HG02571 (cell line): ENCODE data around the gene RBMX2.
"Not testable (repeated sequence)": the region's sequence is repeated elsewhere in the genome, so short reads cannot be mapped to it uniquely, and the experiment has no call there.

ENCODE experiments used
- ATAC-seq: cut with Tn5 transposase; IDR thresholded peaks from one replicate; pipeline ENCODE4 v1.9.1; 2021; ENCODE audit warnings: mild to moderate bottlenecking, moderate library complexity; ENCODE audit not compliant: unreplicated experiment

The RBMX2 gene, protein sequence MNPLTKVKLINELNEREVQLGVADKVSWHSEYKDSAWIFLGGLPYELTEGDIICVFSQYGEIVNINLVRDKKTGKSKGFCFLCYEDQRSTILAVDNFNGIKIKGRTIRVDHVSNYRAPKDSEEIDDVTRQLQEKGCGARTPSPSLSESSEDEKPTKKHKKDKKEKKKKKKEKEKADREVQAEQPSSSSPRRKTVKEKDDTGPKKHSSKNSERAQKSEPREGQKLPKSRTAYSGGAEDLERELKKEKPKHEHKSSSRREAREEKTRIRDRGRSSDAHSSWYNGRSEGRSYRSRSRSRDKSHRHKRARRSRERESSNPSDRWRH

DNA sequence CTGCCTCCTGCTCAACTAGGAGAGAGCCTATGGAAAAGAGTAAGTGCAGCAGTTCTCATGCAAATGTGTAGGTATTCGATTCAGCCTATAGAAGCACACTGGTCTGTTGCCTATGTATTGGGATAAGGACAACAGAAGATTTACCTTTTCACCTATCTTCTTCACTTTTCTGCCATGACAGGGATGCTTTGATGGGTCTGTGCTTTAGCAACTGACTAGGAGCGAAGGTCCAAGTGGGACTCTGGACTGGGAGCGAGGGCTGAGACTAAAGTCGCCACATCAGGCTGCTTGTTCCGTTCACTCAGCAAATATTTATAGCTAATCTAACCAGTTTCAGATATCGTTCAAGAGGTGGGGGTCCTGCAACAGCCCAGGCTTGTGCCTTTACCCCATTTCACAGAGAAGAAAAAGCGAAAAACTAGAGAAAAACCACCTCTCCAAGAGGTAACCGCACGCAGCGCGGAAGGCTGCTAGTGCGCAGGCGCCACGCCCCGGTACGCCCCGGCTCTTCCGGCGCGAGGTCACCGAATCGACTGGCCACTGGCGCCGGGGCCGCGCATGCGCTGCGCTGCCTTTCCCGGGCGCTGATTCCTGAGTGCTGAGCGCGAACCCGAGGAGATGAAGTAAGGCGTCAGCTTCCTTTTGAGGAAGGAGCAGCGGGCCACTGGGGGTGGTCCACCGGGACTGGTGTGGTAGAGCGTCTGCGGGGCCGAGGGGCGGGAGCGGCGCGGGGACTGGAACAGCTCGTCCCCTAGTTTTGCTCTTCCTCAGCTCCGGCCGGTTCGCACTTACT, at the start of gene RBMX2:
Gene RBMX2, plus strand, starts transcription at position 573 of the 793 bp plus-strand sequence. Its CDS starts 46 bp downstream, at position 619.
- ATAC-seq: peak; percentile 94

GRCh38 chrX:130352050-130352449, 49.7 kb upstream of the RBMX2 start:
- not testable (repeated sequence) for ATAC-seq

GRCh38 chrX:130376077-130376476, 25.7 kb upstream of the RBMX2 start:
- ATAC-seq: no peak

DNA sequence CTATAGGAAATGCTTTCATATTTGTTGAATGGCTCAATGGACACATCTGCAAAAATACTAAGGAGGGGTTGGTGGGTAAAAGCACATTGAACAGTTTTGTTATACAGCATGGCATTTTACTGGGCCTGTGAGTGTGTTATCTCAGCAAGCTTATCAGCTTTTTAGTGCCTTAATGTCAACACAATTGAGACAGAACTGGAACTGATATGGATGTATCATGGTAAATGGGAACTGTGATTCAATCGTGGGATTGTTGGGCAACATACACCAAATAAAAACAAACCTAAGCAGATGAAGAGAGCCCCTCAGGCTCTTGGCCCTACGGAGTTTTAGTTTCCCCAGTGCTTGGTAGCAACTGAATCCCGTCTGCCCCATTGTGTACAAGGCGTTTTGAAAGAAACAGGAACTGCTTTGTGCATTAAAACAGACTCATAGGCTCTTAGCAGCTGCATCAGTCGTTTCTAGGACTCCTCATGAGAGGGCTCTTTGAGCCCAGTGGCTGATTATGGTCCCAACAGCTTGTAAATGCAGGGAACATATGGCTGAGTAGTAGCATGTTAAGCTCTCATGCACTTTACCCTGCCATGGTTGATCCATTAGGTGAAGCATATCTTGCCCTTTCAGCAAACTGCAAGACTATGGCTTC, 23.6 kb upstream of the RBMX2 start:
- no peak for ATAC-seq

DNA sequence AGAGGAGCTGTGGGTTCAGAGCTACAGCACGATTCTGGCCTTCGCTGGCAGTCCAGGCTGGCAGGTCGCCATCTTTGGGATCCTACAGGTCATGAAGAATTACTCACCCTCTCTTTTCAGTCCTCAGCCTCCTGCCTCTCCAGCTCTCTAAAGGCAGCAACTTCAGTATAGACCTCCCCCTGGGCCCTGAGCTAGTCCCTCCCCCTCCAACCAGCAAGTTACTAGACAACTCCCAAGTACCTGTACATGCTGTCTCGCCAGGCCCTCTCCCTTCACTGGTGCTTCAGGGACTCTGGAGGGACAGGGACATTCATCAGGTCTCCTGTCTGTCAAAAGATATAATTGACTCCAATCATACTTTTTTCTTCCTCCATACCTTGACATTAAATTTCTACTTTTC, 16.3 kb upstream of the RBMX2 start, which contains the start of gene GPR119:
Gene GPR119, minus strand, starts transcription at position 155 of the 400 bp plus-strand sequence. CDS start 227 bp downstream, outside the sequence.
- ATAC-seq: no peak

DNA sequence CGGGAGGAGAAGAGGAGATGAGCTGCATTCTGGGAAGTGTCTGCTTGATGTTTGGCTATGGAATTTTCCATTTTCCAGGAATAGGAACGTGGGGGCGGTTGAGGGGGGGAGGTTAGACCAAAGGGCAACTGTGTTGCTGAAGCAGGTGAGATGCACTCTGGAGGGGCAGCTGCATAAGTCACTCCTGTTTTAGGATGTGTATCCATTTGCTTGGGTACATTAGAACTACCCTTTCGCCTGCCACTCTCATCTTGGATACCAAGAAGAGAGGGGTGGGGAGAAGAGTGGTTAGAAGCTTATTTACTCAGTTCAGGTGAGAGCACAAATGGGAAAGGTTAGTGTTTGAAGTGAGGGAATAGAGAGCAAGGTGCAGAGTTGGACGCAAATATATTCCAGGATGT, 15.4 kb upstream of the RBMX2 start:
- no peak for ATAC-seq

DNA sequence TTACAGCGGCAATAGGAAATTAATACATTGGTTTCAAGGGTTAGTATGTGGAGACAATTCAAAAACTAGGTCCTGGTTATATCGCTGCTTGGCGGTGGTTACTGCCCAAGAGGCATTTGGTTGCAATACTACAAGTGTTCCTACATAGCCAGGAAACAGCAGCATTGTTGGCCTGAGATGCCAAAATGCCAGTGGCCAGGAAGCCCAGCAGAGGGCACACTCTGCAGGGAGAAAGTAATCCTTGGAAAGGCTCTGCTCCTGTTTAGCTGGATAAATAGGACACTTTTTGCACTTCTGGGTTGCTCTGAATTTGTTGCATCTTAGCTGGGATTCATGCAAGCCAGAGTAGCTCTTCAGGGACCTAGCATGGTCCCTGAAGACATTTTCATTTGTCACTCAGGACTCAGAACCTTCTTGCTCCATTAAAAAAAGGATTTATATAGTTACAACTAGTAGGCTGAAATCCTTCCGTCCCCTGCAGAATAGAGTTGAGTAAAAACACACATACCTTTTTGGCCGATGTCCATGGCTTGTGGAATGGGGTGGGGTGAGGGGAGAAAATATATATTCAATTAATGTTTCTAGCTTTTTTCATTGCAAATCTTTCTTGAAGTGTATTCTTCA, 8.2 kb upstream of the RBMX2 start:
- no peak for ATAC-seq

DNA sequence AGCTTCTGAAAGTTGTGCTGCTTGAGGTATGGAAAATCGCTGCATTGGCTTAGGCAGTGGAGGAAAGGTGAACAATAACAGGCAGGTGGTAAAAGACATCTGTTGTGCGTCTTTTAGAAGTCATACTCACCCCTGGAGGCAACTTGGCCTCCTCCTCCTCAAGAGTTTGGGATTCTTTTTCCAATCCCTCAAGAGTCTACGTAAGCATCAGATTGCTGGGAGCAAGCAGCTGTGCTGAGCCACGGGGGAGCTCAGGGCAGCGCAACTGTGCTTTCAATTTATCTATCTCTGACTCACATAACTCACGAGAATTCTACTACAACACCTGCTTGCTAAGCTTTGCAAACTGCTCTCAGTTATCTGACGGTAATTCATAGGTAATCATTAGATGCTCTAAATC, 6.4 kb upstream of the RBMX2 start:
- no peak for ATAC-seq

DNA sequence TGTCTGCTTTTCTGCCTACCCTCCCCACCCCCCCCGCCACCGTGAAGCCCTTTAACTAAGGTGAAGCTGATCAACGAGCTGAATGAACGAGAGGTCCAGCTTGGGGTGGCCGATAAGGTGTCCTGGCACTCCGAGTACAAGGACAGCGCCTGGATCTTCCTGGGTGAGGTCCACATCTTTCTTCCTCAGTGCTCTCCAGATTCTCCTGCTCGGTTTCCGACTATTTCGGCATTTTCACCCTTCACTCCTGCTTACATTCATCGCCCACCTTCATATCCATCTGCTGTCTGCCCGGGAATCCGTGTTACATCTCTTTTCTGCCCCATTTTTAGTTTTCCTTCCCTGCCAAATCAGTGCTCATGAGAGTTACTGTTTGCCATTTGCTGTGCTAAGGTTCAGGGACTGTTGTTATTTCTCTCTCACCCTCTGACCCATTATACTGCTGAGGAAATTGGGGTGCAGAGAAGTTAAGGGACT, 459 bp downstream of the RBMX2 start:
- ATAC-seq: no peak

DNA sequence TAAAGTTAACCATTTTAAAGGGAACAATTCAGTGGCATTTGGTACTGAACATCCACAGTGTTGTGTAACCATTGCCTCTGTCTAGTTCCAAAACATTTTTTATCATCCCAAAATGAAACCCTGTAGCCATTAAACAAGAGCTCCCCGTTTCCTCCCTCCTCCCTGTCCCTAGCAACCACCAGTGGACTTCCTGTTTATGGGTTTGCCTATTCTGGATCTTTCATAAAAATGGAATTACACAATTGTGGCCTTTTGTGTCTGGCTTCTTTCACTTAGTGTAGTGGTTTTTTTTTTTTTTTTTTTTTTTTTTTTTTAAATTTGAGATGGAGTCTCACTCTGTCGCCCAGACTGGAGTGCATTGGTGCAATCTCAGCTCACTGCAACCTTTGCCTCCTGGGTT, 11.6 kb downstream of the RBMX2 start:
- ATAC-seq: no peak

GRCh38 chrX:130414800-130415199, 13.0 kb downstream of the RBMX2 start:
- ATAC-seq: no peak

DNA sequence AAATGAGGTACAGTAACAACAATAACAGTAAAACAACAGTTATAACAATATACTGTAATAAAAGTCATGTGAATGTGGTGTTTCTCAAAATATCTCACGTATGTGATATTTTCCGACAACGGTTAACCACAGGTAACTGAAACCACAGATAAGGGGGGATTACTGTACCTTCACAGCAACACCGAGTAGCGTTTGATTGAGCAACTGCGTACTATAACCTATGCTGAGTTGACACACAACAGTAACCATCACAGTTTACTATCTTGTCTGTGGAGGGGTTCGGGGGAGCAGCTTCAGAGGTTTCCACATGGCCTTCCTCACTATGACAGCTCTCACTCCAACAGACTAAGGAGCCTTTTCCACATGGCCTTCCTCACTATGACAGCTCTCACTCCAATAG, 13.4 kb downstream of the RBMX2 start:
- no peak for ATAC-seq

GRCh38 chrX:130416785-130417184, 15.0 kb downstream of the RBMX2 start:
- ATAC-seq: no peak

DNA sequence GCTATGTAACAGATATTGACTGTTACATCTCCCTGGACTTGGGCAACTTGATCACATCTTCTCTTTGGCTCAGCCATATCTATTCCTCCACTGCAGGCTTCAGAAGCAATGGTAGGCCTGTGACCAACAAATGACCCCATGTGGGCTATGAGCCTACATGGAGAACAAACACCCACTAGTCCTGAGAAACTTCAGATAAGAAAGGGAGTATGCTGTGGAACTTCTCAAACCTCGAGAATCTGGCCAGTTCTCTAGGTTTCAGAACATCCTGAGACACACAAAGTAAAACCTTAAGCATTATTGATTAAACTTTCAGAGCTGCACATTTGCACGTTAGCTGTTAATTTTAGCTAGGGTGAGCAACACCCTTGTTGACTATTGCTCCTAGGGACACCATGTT, 16.3 kb downstream of the RBMX2 start:
- no peak for ATAC-seq

DNA sequence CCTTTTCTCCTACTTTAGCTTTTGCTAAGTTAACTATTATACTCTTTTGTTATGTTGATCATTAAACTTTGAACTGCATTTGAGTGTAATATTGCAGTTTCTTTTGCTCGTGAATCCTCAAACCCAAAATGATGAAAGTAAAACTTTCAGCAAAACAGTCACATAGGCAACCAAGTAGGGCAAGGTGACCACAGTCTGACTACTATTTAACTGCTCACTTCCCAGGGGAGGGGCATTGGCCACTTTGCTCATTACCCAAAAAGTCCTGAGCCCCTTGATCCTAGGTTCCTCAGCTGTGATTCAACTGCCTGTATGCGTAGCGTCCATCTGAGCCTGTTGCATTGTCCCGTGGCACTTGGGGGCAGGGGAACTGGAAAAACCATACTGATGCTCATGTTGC, 17.0 kb downstream of the RBMX2 start:
- no peak for ATAC-seq

DNA sequence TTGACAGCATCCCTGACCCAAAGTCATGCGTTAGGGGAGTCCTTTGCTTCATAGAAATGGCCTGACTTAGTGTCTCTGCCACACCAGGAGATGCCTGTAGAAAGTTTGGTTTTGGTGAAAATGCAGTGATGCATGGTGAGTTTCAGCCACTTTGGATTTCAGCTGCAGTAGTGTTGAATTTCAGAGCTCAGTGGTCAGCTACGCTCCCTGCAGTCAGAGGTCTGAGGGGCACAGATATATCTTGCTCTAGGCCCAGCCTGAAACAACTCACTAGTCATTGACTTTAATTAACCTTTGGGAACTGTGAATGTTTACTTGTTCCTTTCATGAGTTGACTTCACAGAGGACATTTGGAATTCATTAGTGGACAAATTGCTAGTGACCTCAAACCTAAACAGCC, 17.5 kb downstream of the RBMX2 start:
- ATAC-seq: no peak

GRCh38 chrX:130426531-130426930, 24.7 kb downstream of the RBMX2 start:
- no peak for ATAC-seq

DNA sequence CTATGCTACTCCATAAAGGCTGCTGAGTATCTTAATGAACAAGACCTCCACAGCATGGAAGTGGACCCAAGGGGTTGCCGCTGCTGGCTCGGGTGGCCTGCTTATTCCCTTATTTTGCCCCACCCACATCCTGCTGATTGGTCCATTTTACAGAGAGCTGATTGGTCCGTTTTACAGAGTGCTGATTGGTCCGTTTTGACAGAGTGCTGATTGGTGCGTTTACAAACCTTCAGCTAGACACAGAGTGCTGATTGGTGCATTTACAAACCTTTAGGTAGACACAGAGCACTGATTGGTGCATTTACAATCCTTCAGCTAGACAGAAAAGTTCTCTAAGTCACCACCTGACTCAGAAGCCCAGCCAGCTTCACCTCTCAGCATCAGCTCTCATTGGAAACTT, 27.4 kb downstream of the RBMX2 start:
- not testable (repeated sequence) for ATAC-seq

- no peak for ATAC-seq
Observed at GRCh38 chrX:130435937-130436336, 34.1 kb downstream of the RBMX2 start.

DNA sequence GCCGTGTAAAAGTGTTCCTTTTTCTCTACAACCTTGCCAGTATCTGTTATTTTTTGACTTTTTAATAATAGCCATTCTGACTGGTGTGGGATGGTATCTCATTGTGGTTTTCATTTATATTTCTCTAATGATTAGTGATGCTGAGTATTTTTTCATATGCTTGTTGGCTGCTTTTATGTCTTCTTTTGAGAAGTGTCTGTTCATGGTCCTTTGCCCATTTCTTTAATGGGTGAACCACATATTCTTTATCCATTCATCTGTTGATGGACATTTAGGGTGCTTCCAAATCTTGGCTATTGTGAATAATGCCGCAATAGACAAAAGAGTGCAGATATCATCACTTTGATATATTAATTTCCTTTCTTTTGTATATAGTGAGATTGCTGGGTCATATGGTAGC, 36.2 kb downstream of the RBMX2 start:
- ATAC-seq: not testable (repeated sequence)

GRCh38 chrX:130443875-130444274, 42.1 kb downstream of the RBMX2 start:
- no peak for ATAC-seq
